NCI-H82 treated with DMSO at 0.1 percent for 48 hours (cell line): ENCODE data around the gene TMC5.

Source experiments
- DNase-seq: peaks from one replicate; lab custom pipeline; 2025; ENCODE audit not compliant: unreplicated experiment; lab: John Stamatoyannopoulos, UW

The TMC5 gene

GRCh38 chr16:19458722-19459379 lies 41.2 kb downstream of the TMC5 start:
- DNase-seq: no peak

- no peak for DNase-seq
Observed at GRCh38 chr16:19460397-19460796, 42.7 kb downstream of the TMC5 start.

GRCh38 chr16:19463468-19464315 lies 46.0 kb downstream of the TMC5 start:
- DNase-seq: no peak

GRCh38 chr16:19468300-19468699 lies 50.6 kb downstream of the TMC5 start:
- no peak for DNase-seq

GRCh38 chr16:19472482-19472881 lies 54.8 kb downstream of the TMC5 start:
- DNase-seq: no peak

- DNase-seq: no peak
Observed at GRCh38 chr16:19474617-19475016, 56.9 kb downstream of the TMC5 start.

- DNase-seq: no peak
Observed at GRCh38 chr16:19478505-19478904, 60.8 kb downstream of the TMC5 start.

GRCh38 chr16:19479302-19479721 lies 61.6 kb downstream of the TMC5 start:
- DNase-seq: no peak

- no peak for DNase-seq
Observed at GRCh38 chr16:19481296-19481695, 63.6 kb downstream of the TMC5 start.

GRCh38 chr16:19481769-19482168 lies 64.1 kb downstream of the TMC5 start:
- DNase-seq: no peak

- DNase-seq: no peak
Observed at GRCh38 chr16:19482291-19482690, 64.6 kb downstream of the TMC5 start.

- no peak for DNase-seq
Observed at GRCh38 chr16:19484096-19484495, 66.4 kb downstream of the TMC5 start.

GRCh38 chr16:19485611-19486010 lies 67.9 kb downstream of the TMC5 start:
- no peak for DNase-seq

- no peak for DNase-seq
Observed at GRCh38 chr16:19486051-19486450, 68.4 kb downstream of the TMC5 start.

GRCh38 chr16:19486750-19487325 lies 69.2 kb downstream of the TMC5 start:
- DNase-seq: no peak

- no peak for DNase-seq
Observed at GRCh38 chr16:19488213-19488640, 70.5 kb downstream of the TMC5 start.

- DNase-seq: no peak
Observed at GRCh38 chr16:19490619-19491018, 72.9 kb downstream of the TMC5 start.

GRCh38 chr16:19497176-19497575 lies 79.5 kb downstream of the TMC5 start:
- no peak for DNase-seq

- DNase-seq: no peak
Observed at GRCh38 chr16:19499006-19499405, 81.3 kb downstream of the TMC5 start.

- DNase-seq: no peak
Observed at GRCh38 chr16:19499481-19499880, 81.8 kb downstream of the TMC5 start.

GRCh38 chr16:19502395-19503131 lies 84.9 kb downstream of the TMC5 start:
- peak; percentile 14 for DNase-seq
